K562 (cell line): ENCODE measurements around the gene MRPL22. TPM values are rescaled to one million over a fixed set of nuclear protein-coding genes. Genes with fewer than 3 reads are reported as not detected.

Source experiments
- ATAC-seq: fragments of 200-7000 bp; cut with Tn5 transposase; 3 replicates; pipeline ENCODE4 v1.9.1; 2020; ENCODE audit warnings: moderate library complexity
- Bru-seq: library from RNA; stranded (reverse); fragments of 400-500 nt; gene quantifications from one replicate; lab custom pipeline; 2021; lab: Mats Ljungman, UMichigan
- BruChase-seq, 2 experiments: library from RNA; stranded (reverse); fragments of 400-500 nt; gene quantifications; one replicate each; lab custom pipeline; 2021; lab: Mats Ljungman, UMichigan
- BruUV-seq: library from RNA; stranded (reverse); fragments of 400-500 nt; replicated peaks from 2 replicates; lab custom pipeline; 2021; lab: Mats Ljungman, UMichigan
- CTCF ChIA-PET: fragments of 300-600 bp; formaldehyde crosslinking; extraction: SDS; loops from one replicate; lab custom pipeline; 2021; ENCODE audit warnings: low intra/inter-chr PET ratio; lab: Yijun Ruan, JAX
- POLR2A ChIA-PET: fragments of 300-600, 350-650 bp; sonication (Branson Sonifier 250); formaldehyde crosslinking; extraction: SDS; loops from one replicate; lab custom pipeline; 2021; ENCODE audit warnings: antibody characterized with exemption, inconsistent platforms; lab: Yijun Ruan, JAX
- DNase-seq, 4 experiments: peaks; one replicate each; pipeline versions ENCODE4 v3.0.0 to v3.0.0-alpha.2; 2011 to 2018; ENCODE audit warnings: low spot score in 3 of 4, mixed read lengths in 3 of 4; ENCODE audit errors: extremely low read depth in 1 of 4
- FAIRE-seq: peaks from 2 replicates; lab custom pipeline; 2011; peaks lifted over from hg19 to GRCh38; lab: Jason Lieb, UNC
- H2AFZ ChIP-seq: 2 replicates; pipeline ENCODE4 v1.6.0; 2011; ENCODE audit warnings: low read depth, low read length, control low read depth, inconsistent platforms
- H3K27ac ChIP-seq: fragments of 200-600 bp; 3 replicates; pipeline ENCODE4 v1.8.0; 2011; ENCODE audit warnings: low read depth, mild to moderate bottlenecking, control low read depth, inconsistent platforms, low read length, moderate library complexity, mixed read lengths; ENCODE audit errors: extremely low read depth
- H3K27me3 ChIP-seq, 2 experiments: fragments of 300-600 bp in 1 of 2; 2 replicates in 1 of 2; 3 replicates in 1 of 2; pipeline versions ENCODE4 v1.6.0 to v1.8.0; 2011; ENCODE audit warnings: inconsistent platforms in 2 of 2, low read length in 2 of 2, mild to moderate bottlenecking in 1 of 2, mixed read lengths in 1 of 2, moderate library complexity in 1 of 2; ENCODE audit not compliant: control insufficient read depth in 2 of 2, insufficient read depth in 2 of 2
- H3K36me3 ChIP-seq: fragments of 300-600 bp; 3 replicates; pipeline ENCODE4 v1.8.0; 2011; ENCODE audit warnings: mild to moderate bottlenecking, low read length, inconsistent platforms; ENCODE audit not compliant: control insufficient read depth, insufficient read depth
- H3K4me1 ChIP-seq, 2 experiments: fragments of 200-600 bp in 1 of 2; replicated peaks in 1 of 2; 2 replicates in 1 of 2; 3 replicates in 1 of 2; pipeline versions ENCODE4 v1.5.1 to v1.8.0; 2011; ENCODE audit warnings: inconsistent platforms in 2 of 2, low read length in 2 of 2, mild to moderate bottlenecking in 1 of 2, mixed read lengths in 1 of 2, moderate library complexity in 1 of 2; ENCODE audit not compliant: control insufficient read depth in 2 of 2, insufficient read depth in 2 of 2
- H3K4me2 ChIP-seq: 2 replicates; pipeline ENCODE4 v1.6.1; 2011; ENCODE audit warnings: low read length, control low read depth, inconsistent platforms, mixed read lengths; ENCODE audit not compliant: insufficient read depth
- H3K4me3 ChIP-seq: fragments of 200-600 bp; sonication (generic), shearing (Covaris generic); 2 replicates; pipeline ENCODE4 v1.5.1; 2016; ENCODE audit warnings: control low read depth, inconsistent platforms
- H3K79me2 ChIP-seq: fragments of 200-600 bp; 3 replicates; pipeline ENCODE4 v1.8.0; 2011; ENCODE audit warnings: low read length, inconsistent platforms; ENCODE audit not compliant: control insufficient read depth, insufficient read depth
- H3K9ac ChIP-seq, 2 experiments: 2 replicates each; pipeline versions ENCODE4 v1.6.0 to v1.6.1; 2011; ENCODE audit warnings: low read depth in 2 of 2, low read length in 2 of 2, control low read depth in 1 of 2, inconsistent platforms in 1 of 2, mild to moderate bottlenecking in 1 of 2, mixed read lengths in 1 of 2; ENCODE audit not compliant: insufficient read depth in 1 of 2
- H3K9me1 ChIP-seq: one replicate; pipeline ENCODE4 v1.6.0; 2011; ENCODE audit warnings: inconsistent platforms, mild to moderate bottlenecking, low read length, moderate library complexity; ENCODE audit not compliant: control insufficient read depth, insufficient read depth
- H3K9me3 ChIP-seq: replicated peaks from 2 replicates; pipeline ENCODE4 v1.5.1; 2011; ENCODE audit warnings: low read depth, low read length, inconsistent platforms; ENCODE audit not compliant: control insufficient read depth, insufficient read depth
- H4K20me1 ChIP-seq: replicated peaks from 2 replicates; pipeline ENCODE4 v1.6.1; 2011; ENCODE audit warnings: low read length, inconsistent platforms, mixed read lengths; ENCODE audit not compliant: control insufficient read depth, insufficient read depth
- CTBP1 ChIP-seq: fragments of 450-650 bp; IDR thresholded peaks from 2 replicates; pipeline ENCODE4 v1.6.1; 2016; ENCODE audit warnings: borderline replicate concordance
- HLTF ChIP-seq: fragments of 450-650 bp; IDR thresholded peaks from 2 replicates; pipeline ENCODE4 v1.6.1; 2016
- IRF1 ChIP-seq: sonication (generic); formaldehyde crosslinking; IDR thresholded peaks from 2 replicates; pipeline ENCODE4 v1.8.0; 2022; ENCODE audit warnings: missing genetic modification reagents, mild to moderate bottlenecking, borderline replicate concordance
- JUND ChIP-seq, 2 experiments: IDR thresholded peaks; 2 replicates in 1 of 2; 3 replicates in 1 of 2; pipeline ENCODE4 v1.6.1; 2011; ENCODE audit warnings: borderline replicate concordance in 2 of 2, low read depth in 2 of 2, low read length in 2 of 2, improper control_type of control experiment in 1 of 2, missing biosample characterization in 1 of 2, missing genetic modification characterization in 1 of 2, missing genetic modification reagents in 1 of 2
- MCM7 ChIP-seq, 2 experiments: fragments of 450-650 bp; IDR thresholded peaks; 2 replicates each; pipeline ENCODE4 v1.6.1; 2016 to 2018
- NCOA6 ChIP-seq: fragments of 450-650 bp; IDR thresholded peaks from 2 replicates; pipeline ENCODE4 v1.6.1; 2017; ENCODE audit warnings: mild to moderate bottlenecking
- POLR2H ChIP-seq: IDR thresholded peaks from 2 replicates; pipeline ENCODE4 v1.6.1; 2016; ENCODE audit warnings: missing genetic modification characterization, low read depth, mild to moderate bottlenecking, control low read depth, missing compliant biosample characterization, moderate library complexity
- TEAD1 ChIP-seq, 2 experiments: fragments of 450-650 bp in 1 of 2; sonication (generic) in 1 of 2; formaldehyde crosslinking; IDR thresholded peaks; 2 replicates each; pipeline versions ENCODE4 v1.4.0 to v1.8.0; 2020 to 2022; ENCODE audit warnings: mild to moderate bottlenecking in 2 of 2, missing genetic modification reagents in 1 of 2
- ZNF184 ChIP-seq: sonication (generic); formaldehyde crosslinking; IDR thresholded peaks from 2 replicates; pipeline ENCODE4 v1.5.0; 2020; ENCODE audit warnings: missing genetic modification reagents
- ZNF586 ChIP-seq: fragments of 450-650 bp; formaldehyde crosslinking; conservative IDR thresholded peaks from 2 replicates; pipeline ENCODE4 v1.4.0; 2020; ENCODE audit warnings: mild to moderate bottlenecking, moderate library complexity
- WGBS: fragments of 100-300 bp; shearing (Covaris generic); methylation state at CpG from one replicate; pipeline ENCODE4 v1.1.6; 2016; ENCODE audit warnings: low coverage, mixed read lengths; ENCODE audit not compliant: insufficient coverage; ENCODE audit errors: missing lambda C conversion rate; 5-methylcytosine and 5-hydroxymethylcytosine counted together
- in situ Hi-C: fragments of 300-500 bp; cut with MboI; formaldehyde crosslinking; loops from 4 replicates; pipeline ENCODE4 v1.15.0; 2018; ENCODE audit warnings: inconsistent platforms, mixed read lengths
- intact Hi-C: fragments of 100-400 bp; cut with micrococcal nuclease; formaldehyde crosslinking; loops from 2 replicates; pipeline ENCODE4 v1.14.2; 2022
- long read RNA-seq, 3 experiments: library from polyadenylated mRNA in 2 of 3; library from RNA in 1 of 3; unstranded in 2 of 3; stranded (forward) in 1 of 3; transcript quantifications; one replicate each; pipeline ENCODE4 v2.0.0, GENCODE V29; 2019 to 2022
- polyA minus RNA-seq, 3 experiments: library from RNA; depleted of rRNA, polyadenylated mRNA; stranded (reverse); fragments of >200 nt; gene quantifications; 2 replicates each; pipeline ENCODE4 v1.2.3, GENCODE V29; 2011
- polyA plus RNA-seq, 8 experiments: library from polyadenylated mRNA; depleted of rRNA in 4 of 8; stranded (reverse) in 5 of 8; unstranded in 3 of 8; fragments of >200 nt; fragmentation: Nextera tagmentation in 2 of 8; fragmentation: Illumina TruSeq in 1 of 8; extraction: Ambion mirVana in 2 of 8; extraction: Trizol in 1 of 8; gene quantifications; 2 replicates each; pipeline versions ENCODE4 v1.2.1 to v1.2.3, GENCODE V29; 2011 to 2014; ENCODE audit warnings: inconsistent platforms in 1 of 8, missing spikeins in 1 of 8
- total RNA-seq, 7 experiments: library from RNA; depleted of rRNA in 6 of 7; stranded (reverse); fragments of >200 nt in 6 of 7; fragmentation: Illumina TruSeq in 2 of 7; extraction: Trizol in 2 of 7; gene quantifications; 2 replicates each; pipeline versions ENCODE4 v1.2.1 to v1.2.3, GENCODE V29; 2011 to 2021; ENCODE audit warnings: low replicate concordance in 1 of 7
- TF ChIP-seq, protein P1 (sequence below): fragments of 450-650 bp; conservative IDR thresholded peaks from 2 replicates; pipeline ENCODE4 v1.6.1; 2016; ENCODE audit warnings: missing genetic modification characterization, low read depth, mild to moderate bottlenecking, control low read depth, missing compliant biosample characterization

MRPL22 gene
- total RNA-seq (2011; cell fraction: chromatin; rRNA removed; ENCODE audit: low replicate concordance): 9.4 and 24.4 TPM in 2 replicates
- 3.7 and 5.7 TPM in 2 replicates for total RNA-seq (2011; cell fraction: nucleolus; rRNA removed)
- 12.1 and 27.2 TPM in 2 replicates for total RNA-seq (2011; cell fraction: nucleoplasm; rRNA removed)
- 49.0 and 54.0 TPM in 2 replicates for total RNA-seq (2014; rRNA removed)
- 42.9 and 48.2 TPM in 2 replicates for total RNA-seq (2014; rRNA removed; fragmentation: Illumina TruSeq; extraction: Trizol)
- 40.4 and 41.1 TPM in 2 replicates for total RNA-seq (2015; rRNA removed; fragmentation: Illumina TruSeq; extraction: Trizol)
- 90.3 and 98.4 TPM in 2 replicates for total RNA-seq (2021)
- 86.3 and 114 TPM in 2 replicates for polyA plus RNA-seq (2011; rRNA removed)
- polyA plus RNA-seq (2011; cell fraction: cytosol; rRNA removed): 73.5 and 77.0 TPM in 2 replicates
- polyA plus RNA-seq (2011; cell fraction: nucleus; rRNA removed): 24.4 and 26.1 TPM in 2 replicates
- 59.9 and 96.6 TPM in 2 replicates for polyA plus RNA-seq (2012)
- polyA plus RNA-seq (2014; fragmentation: Illumina TruSeq; extraction: Trizol): 67.0 and 102 TPM in 2 replicates
- polyA plus RNA-seq (2014; fragmentation: Nextera tagmentation; extraction: Ambion mirVana): 100 to 1,000 TPM; 411 to 424 TPM
- 143 and 151 TPM in 2 replicates for polyA plus RNA-seq (2014; rRNA removed)
- polyA minus RNA-seq (2011; rRNA and poly(A)+ RNA removed): 68.5 and 68.8 TPM in 2 replicates
- 22.9 and 27.5 TPM in 2 replicates for polyA minus RNA-seq (2011; cell fraction: cytosol; rRNA and poly(A)+ RNA removed)
- 3.6 and 8.4 TPM in 2 replicates for polyA minus RNA-seq (2011; cell fraction: nucleus; rRNA and poly(A)+ RNA removed)
- Bru-seq, nascent RNA: percentile 87 among the genes with signal in this experiment
- BruChase-seq, experiment 1, labeled RNA remaining after a 2-hour chase: percentile 89 among the genes with signal in this experiment
- BruChase-seq, experiment 2, labeled RNA remaining after a 6-hour chase: percentile 88 among the genes with signal in this experiment
- long read RNA-seq, experiment 1, transcript MRPL22-204 (5 exons, 511 nt): minor isoform, 5 of 366 reads
- long read RNA-seq, experiment 1, transcript MRPL22-207 (7 exons, 3,176 nt): major isoform, 227 of 366 reads
- long read RNA-seq, experiment 1, transcript MRPL22-202 (6 exons, 784 nt): minor isoform, 23 of 366 reads
- long read RNA-seq, experiment 1, transcript MRPL22-201 (6 exons, 3,035 nt): minor isoform, 39 of 366 reads
- long read RNA-seq, experiment 1, partial matches to known transcripts: 63 of 366 reads
- long read RNA-seq, experiment 1, other reads (novel, unspliced or antisense): 6 of 366 reads
- long read RNA-seq, experiment 2, transcript MRPL22-201 (6 exons, 3,035 nt): minor isoform, 15 of 122 reads
- long read RNA-seq, experiment 2, transcript MRPL22-207 (7 exons, 3,176 nt): major isoform, 75 of 122 reads
- long read RNA-seq, experiment 2, transcript MRPL22-202 (6 exons, 784 nt): minor isoform, 10 of 122 reads
- long read RNA-seq, experiment 2, partial matches to known transcripts: 8 of 122 reads
- long read RNA-seq, experiment 2, other reads (novel, unspliced or antisense): 8 of 122 reads
- long read RNA-seq, experiment 3, transcript MRPL22-207 (7 exons, 3,176 nt): major isoform, 122 of 160 reads
- long read RNA-seq, experiment 3, transcript MRPL22-202 (6 exons, 784 nt): minor isoform, 8 of 160 reads
- long read RNA-seq, experiment 3, transcript MRPL22-201 (6 exons, 3,035 nt): minor isoform, 20 of 160 reads
- long read RNA-seq, experiment 3, partial matches to known transcripts: 2 of 160 reads
- long read RNA-seq, experiment 3, other reads (novel, unspliced or antisense): 3 of 160 reads

DNA sequence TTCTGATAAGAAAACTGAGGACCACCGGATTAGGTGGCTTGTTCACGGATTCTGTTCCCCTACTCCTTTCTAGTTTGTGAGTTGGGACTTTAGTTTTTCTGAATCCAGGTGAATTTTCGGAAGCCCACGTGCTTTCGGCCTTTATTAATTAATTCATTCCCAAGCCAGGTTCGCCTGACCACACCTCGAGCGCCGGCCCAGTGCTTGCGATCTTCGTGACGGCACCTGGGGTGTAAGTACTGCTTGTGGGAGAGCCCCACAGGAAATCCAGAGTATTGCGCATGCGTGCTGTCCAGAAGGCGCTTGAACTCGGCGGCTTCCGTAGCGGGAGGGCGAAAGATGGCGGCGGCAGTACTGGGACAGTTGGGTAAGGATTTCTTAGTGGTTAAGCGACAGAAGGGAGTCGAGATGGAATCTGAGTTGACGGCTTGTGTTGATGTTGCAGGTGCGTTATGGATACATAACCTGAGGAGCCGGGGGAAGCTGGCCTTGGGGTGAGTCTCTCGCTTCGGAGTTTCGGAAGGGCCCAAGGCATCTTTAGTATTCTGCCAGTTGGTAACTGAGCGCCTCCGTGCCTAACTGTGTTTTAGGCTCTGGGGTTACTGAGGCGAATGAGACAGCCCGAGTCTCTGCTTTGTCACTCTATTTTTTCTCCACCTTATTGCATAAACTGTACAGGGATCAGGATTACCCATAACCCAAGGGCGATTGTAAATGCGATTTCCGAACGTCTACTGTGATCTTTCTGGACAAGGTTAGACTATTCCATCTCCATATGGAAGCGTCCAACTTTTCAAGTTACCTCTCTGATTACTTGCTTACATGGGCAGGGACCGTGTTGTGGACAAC lies at the start of gene MRPL22:
TSS of gene MRPL22 (plus strand) at position 302 of the 849 bp plus-strand sequence. CDS start at position 340, 38 bp downstream.
- ChIA-PET POLR2A (no interaction called here), CTCF (no interaction called here)
- DNase-seq: peak; percentile 92 to 97 (median 94)
- H3K27me3 ChIP-seq: no peaks in the 10 kb centered on the region
- H2AFZ ChIP-seq: peak within 1 kb of the TSS; percentile 92
- H3K36me3 ChIP-seq: peaks cover 14% of the 10 kb centered on the region
- intact Hi-C loops (loop anchor here (5.0 kb wide), 1 partner anchor 289 kb away; no protein-coding TSS in a partner anchor), in situ Hi-C loops (no loop called here)
- peak within 1 kb of the TSS; percentile 97 for H3K4me2 ChIP-seq
- peaks cover 26 to 34% of the 10 kb centered on the region in 2 experiments; a peak in 4 of 5 replicates for H3K4me1 ChIP-seq
- no peaks in the 10 kb centered on the region for H3K9me1 ChIP-seq
- H3K9ac ChIP-seq: peak within 1 kb of the TSS; percentile 90 to 91
- 0 out of 2 replicates have a peak, but pooled peaks cover 6% of the 10 kb centered on the region for H4K20me1 ChIP-seq
- WGBS: 2% methylated on average over 40 of the region's 40 CpGs
- BruUV-seq: TSS peak; percentile 74
- peak within 1 kb of the TSS; percentile 69 for H3K4me3 ChIP-seq
- peak within 1 kb of the TSS; percentile 79 for H3K27ac ChIP-seq
- FAIRE-seq: peak; percentile 93
- peaks cover 72% of the 10 kb centered on the region for H3K79me2 ChIP-seq
- peak; percentile 63 for ATAC-seq
- H3K9me3 ChIP-seq: no peaks in the 10 kb centered on the region
- no peak for TF ChIP-seq NCOA6
- TF ChIP-seq JUND (IDR thresholded peaks at IDR 0.05; ENCODE audit: borderline replicate concordance, low read depth, low read length): peak; percentile 10; the same call in 1 of the 2 replicates
- TF ChIP-seq JUND (tag; IDR thresholded peaks at IDR 0.05; ENCODE audit: borderline replicate concordance, low read depth, low read length): 0 out of 3 replicates have a peak, but pooled peaks have one; percentile 5
- 0 out of 2 replicates have a peak, but pooled peaks have one; percentile 19 for TF ChIP-seq HLTF
- peak; percentile 70 for TF ChIP-seq POLR2H (tag)
- no peak for TF ChIP-seq IRF1 (CRISPR knock-in tag)
- no peak for TF ChIP-seq ZNF586 (CRISPR knock-in tag)
- TF ChIP-seq MCM7 (IDR thresholded peaks at IDR 0.05): no peak
- TF ChIP-seq CTBP1: peak; percentile 14; the same call in 1 of the 2 replicates
- no peak for TF ChIP-seq ZNF184 (CRISPR knock-in tag)
- TF ChIP-seq, protein P1, sequence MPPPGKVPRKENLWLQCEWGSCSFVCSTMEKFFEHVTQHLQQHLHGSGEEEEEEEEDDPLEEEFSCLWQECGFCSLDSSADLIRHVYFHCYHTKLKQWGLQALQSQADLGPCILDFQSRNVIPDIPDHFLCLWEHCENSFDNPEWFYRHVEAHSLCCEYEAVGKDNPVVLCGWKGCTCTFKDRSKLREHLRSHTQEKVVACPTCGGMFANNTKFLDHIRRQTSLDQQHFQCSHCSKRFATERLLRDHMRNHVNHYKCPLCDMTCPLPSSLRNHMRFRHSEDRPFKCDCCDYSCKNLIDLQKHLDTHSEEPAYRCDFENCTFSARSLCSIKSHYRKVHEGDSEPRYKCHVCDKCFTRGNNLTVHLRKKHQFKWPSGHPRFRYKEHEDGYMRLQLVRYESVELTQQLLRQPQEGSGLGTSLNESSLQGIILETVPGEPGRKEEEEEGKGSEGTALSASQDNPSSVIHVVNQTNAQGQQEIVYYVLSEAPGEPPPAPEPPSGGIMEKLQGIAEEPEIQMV (tag): no peak
- TF ChIP-seq TEAD1 (CRISPR knock-in tag; IDR thresholded peaks at IDR 0.05): 0 out of 4 replicates have a peak, but pooled peaks have one; percentile 17 to 25
